HG03354 (cell line): ENCODE data around the gene RAB1B.
"Not testable (repeated sequence)": the region's sequence is repeated elsewhere in the genome, so short reads cannot be mapped to it uniquely, and the experiment has no call there.

Source experiments
- ATAC-seq: cut with Tn5 transposase; IDR thresholded peaks from one replicate; pipeline ENCODE4 v1.9.1; 2021; ENCODE audit warnings: mild to moderate bottlenecking; ENCODE audit not compliant: unreplicated experiment, poor library complexity, severe bottlenecking

RAB1B gene

GRCh38 chr11:66315921-66316811, 47.7 kb downstream of the RAB1B start:
- ATAC-seq, result no peak

- ATAC-seq, result no peak
These were observed 48.4 kb downstream of the RAB1B start, which contains the start of gene CD248 for GRCh38 chr11:66316849-66317251. Gene CD248 (minus strand): TSS chr11:66317044. CDS start chr11:66317027, 17 bp downstream.

- ATAC-seq, result no peak
These were observed 48.9 kb downstream of the RAB1B start for GRCh38 chr11:66317322-66317722.

- peak; percentile 42 for ATAC-seq
These were observed 49.5 kb downstream of the RAB1B start for GRCh38 chr11:66317723-66318599.

- ATAC-seq, result no peak
These were observed 50.1 kb downstream of the RAB1B start for GRCh38 chr11:66318600-66318970.

- not testable (repeated sequence) for ATAC-seq
These were observed 51.9 kb downstream of the RAB1B start for GRCh38 chr11:66320289-66320688.

- not testable (repeated sequence) for ATAC-seq
These were observed 52.3 kb downstream of the RAB1B start for GRCh38 chr11:66320748-66321147.

GRCh38 chr11:66321606-66322005, 53.2 kb downstream of the RAB1B start:
- ATAC-seq, result no peak

GRCh38 chr11:66322732-66323427, 54.4 kb downstream of the RAB1B start:
- no peak for ATAC-seq

- ATAC-seq, result no peak
These were observed 55.2 kb downstream of the RAB1B start for GRCh38 chr11:66323684-66324083.

GRCh38 chr11:66324664-66325063, 56.2 kb downstream of the RAB1B start:
- no peak for ATAC-seq

GRCh38 chr11:66325263-66325671, 56.8 kb downstream of the RAB1B start:
- no peak for ATAC-seq

- no peak for ATAC-seq
These were observed 58.0 kb downstream of the RAB1B start for GRCh38 chr11:66326261-66327111.
